Measurements from ENCODE around the gene SLC25A12. TPM values are rescaled to one million over a fixed set of nuclear protein-coding genes. Genes with fewer than 3 reads are reported as not detected.

The SLC25A12 gene
- total RNA-seq, 2 experiments from 2014 or later = 16.2 to 18.3 TPM

- H3K27ac Mint-ChIP-seq = no peak overlapping the region
- TF ChIP-seq CTCF (IDR thresholded peaks at IDR 0.05) = no peak
- H3K4me1 Mint-ChIP-seq (ENCODE audit: low read depth) = peaks cover 5% of the 10 kb centered on the region
- DNase-seq = no peak
- intact Hi-C loops (cut with micrococcal nuclease) = no loop called here
- ChIA-PET CTCF (interaction anchor here (0.9 kb wide), 1 partner anchor 125 kb away, joined by 3 read pairs; no protein-coding TSS in a partner anchor), POLR2A (no interaction called here)
- no peak for ATAC-seq
- H3K4me3 Mint-ChIP-seq = no peak overlapping the region
- no peaks in the 10 kb centered on the region for H3K27me3 Mint-ChIP-seq
- peaks cover 7% of the 10 kb centered on the region for H3K36me3 Mint-ChIP-seq (ENCODE audit: low read depth)
- H3K9me3 Mint-ChIP-seq = no peaks in the 10 kb centered on the region
These were observed 31.5 kb downstream of the SLC25A12 start for GRCh38 chr2:171862501-171862900.

GRCh38 chr2:171858397-171858958, 35.6 kb downstream of the SLC25A12 start:
- no peaks in the 10 kb centered on the region for H3K27me3 Mint-ChIP-seq
- POLR2A ChIA-PET = no interaction called here
- intact Hi-C loops (cut with micrococcal nuclease) = no loop called here
- H3K4me3 Mint-ChIP-seq = no peak overlapping the region
- TF ChIP-seq CTCF (IDR thresholded peaks at IDR 0.05) = no peak
- CTCF ChIA-PET = interaction anchor here (1.0 kb wide), 1 partner anchor 23 kb away, joined by 3 read pairs; no protein-coding TSS in a partner anchor
- H3K27ac Mint-ChIP-seq = no peak overlapping the region
- ATAC-seq (no peak), DNase-seq (no peak)
- no peaks in the 10 kb centered on the region for H3K9me3 Mint-ChIP-seq
- no peaks in the 10 kb centered on the region for H3K4me1 Mint-ChIP-seq (ENCODE audit: low read depth)
- H3K36me3 Mint-ChIP-seq (ENCODE audit: low read depth) = peaks cover 16% of the 10 kb centered on the region

GRCh38 chr2:171855401-171855800, 38.6 kb downstream of the SLC25A12 start:
- Mint-ChIP-seq H3K36me3 (ENCODE audit: low read depth) (peaks cover 17% of the 10 kb centered on the region), H3K4me1 (ENCODE audit: low read depth) (no peaks in the 10 kb centered on the region), H3K27me3 (no peaks in the 10 kb centered on the region), H3K9me3 (no peaks in the 10 kb centered on the region), H3K27ac (no peak overlapping the region), H3K4me3 (no peak overlapping the region)
- intact Hi-C loops (cut with micrococcal nuclease) = no loop called here
- no peak for TF ChIP-seq CTCF (IDR thresholded peaks at IDR 0.05)
- no peak for ATAC-seq
- ChIA-PET POLR2A (no interaction called here), CTCF (no interaction called here)
- no peak for DNase-seq

- ChIA-PET POLR2A (no interaction called here), CTCF (no interaction called here)
- ATAC-seq (no peak), DNase-seq (no peak)
- Mint-ChIP-seq H3K27ac (no peak overlapping the region), H3K4me1 (ENCODE audit: low read depth) (no peaks in the 10 kb centered on the region), H3K27me3 (no peaks in the 10 kb centered on the region), H3K36me3 (ENCODE audit: low read depth) (peaks cover 18% of the 10 kb centered on the region), H3K4me3 (no peak overlapping the region), H3K9me3 (no peaks in the 10 kb centered on the region)
- no peak for TF ChIP-seq CTCF (IDR thresholded peaks at IDR 0.05)
- intact Hi-C loops (cut with micrococcal nuclease) = no loop called here
These were observed 41.6 kb downstream of the SLC25A12 start for GRCh38 chr2:171852366-171852888.

GRCh38 chr2:171847627-171848026, 46.4 kb downstream of the SLC25A12 start:
- H3K4me1 Mint-ChIP-seq (ENCODE audit: low read depth) = no peaks in the 10 kb centered on the region
- CTCF ChIA-PET = no interaction called here
- H3K27me3 Mint-ChIP-seq = no peaks in the 10 kb centered on the region
- H3K9me3 Mint-ChIP-seq = no peaks in the 10 kb centered on the region
- intact Hi-C loops (cut with micrococcal nuclease) = no loop called here
- no peak for DNase-seq
- H3K27ac Mint-ChIP-seq = no peak overlapping the region
- no peak overlapping the region for H3K4me3 Mint-ChIP-seq
- no peak for ATAC-seq
- no peak for TF ChIP-seq CTCF (IDR thresholded peaks at IDR 0.05)
- peaks cover 10% of the 10 kb centered on the region for H3K36me3 Mint-ChIP-seq (ENCODE audit: low read depth)
- POLR2A ChIA-PET = no interaction called here
